ENCODE measurements around the gene SEMA5A. TPM values are rescaled to one million over a fixed set of nuclear protein-coding genes. Genes with fewer than 3 reads are reported as not detected.
A peak's percentile ranks its signal among the peaks of the same experiment; 100 is the strongest.

Gene SEMA5A
- polyA plus RNA-seq, 1 donor (not counting 4 experiments of a cell fraction or from before 2014, with no cell fraction given), result 0.16 TPM

- Histone ChIP-seq H4K20me1 (ENCODE audit: control insufficient read depth, extremely low read depth, insufficient read depth, low read length) (no peaks in the 10 kb centered on the region), H3K4me2 (ENCODE audit: control insufficient read depth, extremely low read depth, insufficient read depth, low read depth, low read length) (peak overlapping the region; percentile 35), H3K9me1 (ENCODE audit: control insufficient read depth, extremely low read depth, insufficient read depth, low read length) (no peaks in the 10 kb centered on the region), H3K4me1 (ENCODE audit: control insufficient read depth, extremely low read depth, insufficient read depth, low read length) (peaks cover 6% of the 10 kb centered on the region), H3K36me3 (ENCODE audit: control insufficient read depth in 2 of 2, extremely low read depth in 1 of 2, insufficient read depth in 2 of 2, low read length in 2 of 2) (no peaks in the 10 kb centered on the region), H3K27ac (ENCODE audit: control insufficient read depth, insufficient read depth, low read length) (no peak overlapping the region), H3K27me3 (ENCODE audit: control insufficient read depth, extremely low read depth, insufficient read depth, low read length) (no peaks in the 10 kb centered on the region), H3K9me3 (ENCODE audit: control insufficient read depth, low read depth, low read length) (no peaks in the 10 kb centered on the region), H3K9ac (ENCODE audit: control insufficient read depth, extremely low read depth, insufficient read depth, low read length) (no peak overlapping the region), H2AFZ (ENCODE audit: control insufficient read depth, low read length) (no peak overlapping the region), H3K79me2 (ENCODE audit: control insufficient read depth, insufficient read depth, low read length) (no peaks in the 10 kb centered on the region), H3K4me3 (ENCODE audit: control insufficient read depth in 2 of 3, extremely low read depth in 1 of 3, insufficient read depth in 2 of 3, low read depth in 1 of 3, low read length in 3 of 3) (no peak overlapping the region)
- DNase-seq (ENCODE audit: low read depth, low spot score), result no peak
- TF ChIP-seq CTCF (optimal IDR thresholded peaks at IDR 0.05 in 1 of 3, IDR thresholded peaks at IDR 0.05 in 1 of 3, conservative IDR thresholded peaks at IDR 0.05 in 1 of 3; ENCODE audit: extremely low read depth in 1 of 3, insufficient read depth in 2 of 3, low read length in 3 of 3) (no peak), EZH2 (IDR thresholded peaks at IDR 0.05; ENCODE audit: low read length) (no peak)
- dilution Hi-C loops (cut with MboI; ENCODE audit: extremely low pct_ligation_motif_present, low sequenced_read_pairs), result no loop called here
- peak; percentile 65 for FAIRE-seq
These were observed 10.9 kb downstream of the SEMA5A start for GRCh38 chr5:9534881-9535517.

- no peaks in the 10 kb centered on the region for H4K20me1 ChIP-seq (ENCODE audit: control insufficient read depth, extremely low read depth, insufficient read depth, low read length)
- TF ChIP-seq EZH2 (IDR thresholded peaks at IDR 0.05; ENCODE audit: low read length), result no peak
- no peak for TF ChIP-seq CTCF (optimal IDR thresholded peaks at IDR 0.05 in 1 of 3, IDR thresholded peaks at IDR 0.05 in 1 of 3, conservative IDR thresholded peaks at IDR 0.05 in 1 of 3; ENCODE audit: extremely low read depth in 1 of 3, insufficient read depth in 2 of 3, low read length in 3 of 3)
- H3K9ac ChIP-seq (ENCODE audit: control insufficient read depth, extremely low read depth, insufficient read depth, low read length), result no peak overlapping the region
- no peaks in the 10 kb centered on the region for H3K36me3 ChIP-seq (ENCODE audit: control insufficient read depth in 2 of 2, extremely low read depth in 1 of 2, insufficient read depth in 2 of 2, low read length in 2 of 2)
- dilution Hi-C loops (cut with MboI; ENCODE audit: extremely low pct_ligation_motif_present, low sequenced_read_pairs), result no loop called here
- H3K4me3 ChIP-seq (ENCODE audit: control insufficient read depth in 2 of 3, extremely low read depth in 1 of 3, insufficient read depth in 2 of 3, low read depth in 1 of 3, low read length in 3 of 3), result no peak overlapping the region
- DNase-seq (ENCODE audit: low read depth, low spot score) (no peak), FAIRE-seq (no peak)
- H3K4me1 ChIP-seq (ENCODE audit: control insufficient read depth, extremely low read depth, insufficient read depth, low read length), result peaks cover 6% of the 10 kb centered on the region
- H3K4me2 ChIP-seq (ENCODE audit: control insufficient read depth, extremely low read depth, insufficient read depth, low read depth, low read length), result no peak overlapping the region
- no peaks in the 10 kb centered on the region for H3K9me3 ChIP-seq (ENCODE audit: control insufficient read depth, low read depth, low read length)
- H3K27me3 ChIP-seq (ENCODE audit: control insufficient read depth, extremely low read depth, insufficient read depth, low read length), result no peaks in the 10 kb centered on the region
- no peak overlapping the region for H2AFZ ChIP-seq (ENCODE audit: control insufficient read depth, low read length)
- H3K27ac ChIP-seq (ENCODE audit: control insufficient read depth, insufficient read depth, low read length), result no peak overlapping the region
- H3K79me2 ChIP-seq (ENCODE audit: control insufficient read depth, insufficient read depth, low read length), result no peaks in the 10 kb centered on the region
- H3K9me1 ChIP-seq (ENCODE audit: control insufficient read depth, extremely low read depth, insufficient read depth, low read length), result no peaks in the 10 kb centered on the region
These were observed 12.1 kb downstream of the SEMA5A start for GRCh38 chr5:9533562-9534364.

All from keratinocyte (primary cell).